Stimulated activated effector memory CD8-positive, alpha-beta T cell treated with anti-CD3 and anti-CD28 coated beads, Interleukin-12 subunit alpha, Interleukin-12 subunit beta, amount 100 ng/mL, for 72 hours (primary cell): ENCODE measurements around the gene TRAK2.

Experiments
- ATAC-seq: fragments of 150-1000 bp; cut with Tn5 transposase; 2 replicates; pipeline ENCODE4 v1.10.0; 2021
- DNase-seq, 2 donors: peaks; one replicate each; pipeline ENCODE4 v3.0.0; 2021 to 2022; ENCODE audit warnings: low spot score in 2 of 2
- H3K27ac Mint-ChIP-seq: one replicate; pipeline ENCODE4 v1.8.0; 2022; ENCODE audit warnings: mild to moderate bottlenecking, mixed read lengths
- H3K36me3 Mint-ChIP-seq: one replicate; pipeline ENCODE4 v1.8.0; 2022; ENCODE audit warnings: mild to moderate bottlenecking, mixed read lengths
- H3K4me1 Mint-ChIP-seq: one replicate; pipeline ENCODE4 v1.8.0; 2022; ENCODE audit warnings: mixed read lengths
- H3K4me3 Mint-ChIP-seq: one replicate; pipeline ENCODE4 v1.8.0; 2022; ENCODE audit warnings: mild to moderate bottlenecking, mixed read lengths
- H3K9me3 Mint-ChIP-seq: one replicate; pipeline ENCODE4 v1.8.0; 2022; ENCODE audit warnings: mixed read lengths

TRAK2 gene

DNA sequence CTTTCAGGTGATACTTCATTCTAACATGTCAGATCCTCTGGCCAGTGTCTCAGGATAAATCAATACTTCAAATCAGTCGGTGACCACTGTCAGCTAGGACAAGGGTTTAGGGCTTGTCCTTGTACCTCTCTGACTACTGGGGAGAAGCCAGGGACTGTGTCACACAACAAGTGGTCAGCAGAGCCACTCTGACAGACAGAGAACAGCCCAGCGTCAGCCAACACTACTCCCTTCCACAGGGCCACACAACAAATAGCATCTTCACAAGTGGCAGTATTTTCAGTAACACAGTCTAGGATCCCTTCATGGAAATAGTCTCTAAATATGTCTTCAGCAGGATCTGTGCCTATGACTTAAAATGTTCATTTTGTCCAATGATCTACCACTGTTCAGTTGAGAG, 108.3 kb downstream of the TRAK2 start:
- ATAC-seq (no peak), DNase-seq (no peak)
- Mint-ChIP-seq H3K4me1 (peaks cover 6% of the 10 kb centered on the region), H3K4me3 (no peak overlapping the region), H3K36me3 (no peaks in the 10 kb centered on the region), H3K9me3 (peaks cover 6% of the 10 kb centered on the region), H3K27ac (no peak overlapping the region)

DNA sequence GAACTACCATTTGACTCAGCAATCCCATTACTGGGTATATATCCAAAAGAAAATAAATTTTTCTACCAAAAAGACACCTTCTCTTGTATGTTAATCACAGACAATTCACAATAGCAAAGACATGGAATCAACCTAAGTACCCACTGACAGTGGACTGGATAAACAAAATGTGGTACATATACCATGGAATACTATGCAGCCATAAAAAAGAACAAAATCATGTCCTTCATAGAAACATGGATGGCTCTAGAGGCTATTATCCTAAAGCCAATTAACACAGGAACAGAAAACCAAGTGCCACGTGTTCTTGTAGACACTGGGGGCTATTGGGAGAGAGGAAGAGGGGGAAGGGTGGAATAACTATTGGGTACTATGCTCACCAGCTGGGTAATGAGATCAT, 121.8 kb downstream of the TRAK2 start:
- H3K4me3 Mint-ChIP-seq, result no peak overlapping the region

DNA sequence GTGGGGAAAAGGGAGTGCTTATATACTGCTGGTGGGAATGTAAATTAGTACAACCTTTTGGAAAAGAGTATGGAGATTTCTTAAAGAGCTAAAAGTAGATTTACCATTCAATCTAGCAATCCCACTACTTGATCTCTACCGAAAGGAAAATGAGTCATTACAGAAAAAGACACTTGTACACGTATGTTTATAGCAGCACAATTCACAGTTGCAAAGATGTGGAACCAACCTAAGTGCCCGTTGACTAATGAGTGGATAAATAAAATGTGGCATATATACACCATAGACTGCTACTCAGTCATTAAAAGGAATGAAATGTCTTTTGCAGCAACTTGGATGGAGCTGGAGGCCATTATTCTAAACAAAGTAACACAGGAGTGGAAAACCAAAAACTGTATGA, 123.6 kb downstream of the TRAK2 start:
- DNase-seq (no peak), ATAC-seq (peak; percentile 54)
- Mint-ChIP-seq H3K9me3 (peaks cover 23% of the 10 kb centered on the region), H3K4me3 (no peak overlapping the region), H3K4me1 (peaks cover 5% of the 10 kb centered on the region), H3K27ac (no peak overlapping the region), H3K36me3 (no peaks in the 10 kb centered on the region)

More for the DNA sequence above, 121.8 kb downstream of the TRAK2 start:
- Mint-ChIP-seq H3K36me3 (no peaks in the 10 kb centered on the region), H3K9me3 (peaks cover 12% of the 10 kb centered on the region), H3K4me1 (peaks cover 5% of the 10 kb centered on the region), H3K27ac (no peak overlapping the region)
- no peak for DNase-seq
- no peak for ATAC-seq
